T-helper 22 cell (primary cell): Measurements from ENCODE around the gene DISP3.

Experiments used
- DNase-seq: peaks from one replicate; pipeline ENCODE4 v3.0.0-alpha.2; 2020; ENCODE audit warnings: low read depth

Gene DISP3

DNA sequence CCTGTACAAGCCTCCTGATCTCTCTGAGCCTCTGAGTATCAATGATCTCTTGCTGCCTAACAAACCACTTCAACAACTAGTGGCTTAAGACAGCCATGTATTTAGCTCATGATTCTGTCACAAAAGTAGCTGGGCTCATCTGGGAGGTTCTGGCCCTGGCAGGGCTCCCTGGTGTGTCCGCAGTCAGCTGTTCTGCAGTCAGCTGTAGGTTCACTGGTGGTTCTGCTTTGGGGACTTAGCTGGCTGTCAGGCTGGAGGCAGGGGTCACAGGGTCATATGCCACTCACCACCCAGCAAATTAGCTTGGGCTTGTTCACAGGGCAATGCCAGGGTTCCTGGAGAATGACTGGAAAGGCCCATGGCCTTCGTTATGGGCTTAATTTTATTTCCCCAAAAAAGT is 64.8 kb downstream of the DISP3 start:
- no peak for DNase-seq

DNA sequence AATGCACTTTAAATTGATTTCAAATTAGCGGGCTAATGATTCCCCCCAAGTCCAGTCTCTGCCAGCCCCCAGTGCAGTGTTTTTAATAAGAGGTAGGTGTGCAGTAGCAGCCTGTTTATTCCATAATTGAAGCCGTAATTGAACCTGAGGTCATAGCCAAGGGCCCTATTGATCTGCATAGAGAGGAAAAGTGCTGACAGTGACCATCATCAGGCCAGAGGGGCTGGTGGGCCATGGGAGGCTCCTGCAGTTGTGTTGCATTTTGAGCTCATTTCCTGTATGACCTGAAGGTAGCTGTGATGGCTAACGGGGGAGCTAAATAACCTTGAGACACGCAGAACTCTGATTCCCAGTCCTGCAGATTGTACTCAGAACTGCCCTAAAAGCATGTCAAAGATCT is 67.5 kb downstream of the DISP3 start:
- DNase-seq: no peak

DNA sequence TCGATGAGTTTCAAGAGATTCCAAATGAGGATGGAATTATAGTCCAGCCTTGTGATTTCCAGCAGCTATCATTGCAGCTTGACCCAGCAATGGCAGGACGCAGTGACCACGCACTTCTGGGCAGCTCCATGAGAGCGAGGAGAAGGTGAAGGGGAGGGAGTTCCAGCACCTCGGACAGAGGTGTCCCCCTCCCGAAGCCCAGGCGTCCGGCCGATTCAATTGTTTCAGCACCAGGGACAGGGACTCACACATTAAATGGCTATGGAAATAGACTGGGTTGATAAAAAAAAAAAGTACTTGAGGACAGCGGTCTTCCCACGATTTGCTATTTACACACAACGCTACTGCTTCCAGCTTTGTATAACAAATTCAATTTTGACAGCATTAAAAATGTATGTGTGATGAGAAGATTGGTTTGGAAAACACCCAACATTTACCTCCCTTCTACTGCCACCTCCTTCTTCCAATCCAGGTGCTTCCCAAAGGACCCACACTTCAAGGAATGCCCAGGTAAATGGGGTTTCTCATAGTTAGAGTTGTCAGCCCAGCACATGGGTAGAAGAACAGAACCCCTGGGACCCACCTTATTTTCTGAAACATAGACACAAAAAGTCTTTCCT is 71.8 kb downstream of the DISP3 start:
- no peak for DNase-seq

DNA sequence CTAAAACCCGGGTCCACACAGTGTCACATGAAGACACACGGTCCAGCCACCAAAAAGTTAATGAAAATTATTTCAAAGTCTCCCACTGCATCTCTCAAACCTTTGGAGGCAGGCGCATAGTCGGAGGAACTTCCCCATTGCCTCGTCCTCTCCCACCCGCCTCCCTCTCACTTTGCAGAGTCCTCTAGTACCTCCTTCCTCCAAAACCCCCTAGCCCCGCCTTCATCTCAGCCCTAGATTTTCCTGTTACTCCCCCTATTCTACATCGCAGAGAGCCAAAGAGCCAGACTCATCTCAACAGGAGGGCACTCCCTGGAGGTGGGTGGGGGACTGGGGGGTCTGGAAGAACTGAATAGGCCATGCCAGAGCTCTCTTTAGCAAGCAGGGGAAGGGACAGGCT is 79.3 kb downstream of the DISP3 start:
- DNase-seq: no peak

DNA sequence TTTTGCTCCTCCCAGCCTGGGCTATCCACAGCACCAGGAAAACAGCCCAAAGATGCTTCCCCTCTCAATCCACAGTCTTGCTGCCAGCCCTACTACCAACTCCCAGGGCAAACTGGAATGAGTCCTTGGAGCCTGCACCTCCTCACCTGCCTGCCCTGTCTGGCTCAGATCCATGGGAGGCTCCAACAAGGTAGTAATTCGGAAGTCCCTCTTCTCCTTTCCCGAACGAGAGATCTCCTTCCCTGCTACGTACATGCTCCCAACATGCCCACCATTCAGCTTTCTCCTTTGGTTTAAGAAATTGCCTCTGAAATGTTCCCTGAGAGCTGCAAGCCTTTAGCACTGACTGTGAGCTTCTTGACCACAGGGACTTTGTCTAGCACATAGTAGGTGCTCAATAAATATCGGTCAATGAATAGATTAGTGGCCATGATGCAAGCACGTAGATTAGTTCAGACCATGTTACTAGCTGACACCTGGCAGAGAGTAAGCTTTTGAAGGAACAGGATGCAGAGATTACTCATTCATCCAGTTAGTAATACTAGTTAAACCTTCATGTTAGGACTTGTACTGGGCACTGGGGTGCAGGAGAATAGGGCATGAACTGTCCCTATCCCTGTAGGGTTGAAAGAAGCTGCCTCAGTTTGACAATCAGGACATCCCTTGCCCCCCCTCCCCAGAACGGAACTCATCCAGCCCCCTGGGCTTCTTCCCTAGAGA is 80.1 kb downstream of the DISP3 start:
- DNase-seq: no peak

DNA sequence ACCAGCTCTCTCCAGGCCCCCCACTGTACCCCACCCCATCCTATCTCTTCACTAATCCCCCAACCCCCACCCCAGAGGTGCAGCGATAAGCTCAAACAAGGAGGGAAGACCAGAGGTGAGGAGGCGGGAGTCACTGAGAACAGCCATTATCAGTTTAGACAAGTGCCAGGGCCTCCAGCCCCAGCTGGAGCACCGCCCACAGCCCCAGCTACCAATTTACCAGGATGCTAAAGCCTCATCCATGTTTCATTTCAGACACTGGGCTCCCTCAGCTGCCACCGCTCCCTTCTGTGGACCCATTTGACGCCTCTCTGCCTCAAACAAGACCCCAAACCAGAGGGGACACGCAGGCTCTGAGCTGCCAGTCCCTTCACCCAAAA is 80.6 kb downstream of the DISP3 start:
- DNase-seq: no peak

- DNase-seq: no peak
Measured at GRCh38 chr1:11560061-11560460, 81.1 kb downstream of the DISP3 start.

DNA sequence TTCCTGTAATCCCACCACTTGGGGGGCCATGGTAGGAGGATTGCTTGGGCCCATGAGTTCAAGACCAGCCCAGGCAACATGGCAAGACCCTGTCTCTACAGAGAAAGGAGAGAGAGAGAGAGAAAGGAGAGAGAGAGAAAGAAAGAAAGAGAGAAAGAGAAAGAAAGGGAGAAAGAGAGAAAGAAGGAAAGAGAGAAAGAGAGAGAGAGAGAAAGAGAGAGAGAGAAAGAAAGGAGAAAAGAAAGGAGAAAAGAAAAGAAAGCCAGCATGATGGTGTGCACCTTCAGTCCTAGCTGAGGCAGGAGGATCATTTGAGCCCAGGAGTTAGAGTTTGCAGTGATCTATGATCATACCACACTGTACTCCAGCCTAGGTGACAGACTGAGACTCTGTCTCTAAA is 82.8 kb downstream of the DISP3 start:
- DNase-seq: no peak

GRCh38 chr1:11562664-11563063 is 83.7 kb downstream of the DISP3 start:
- DNase-seq: no peak

DNA sequence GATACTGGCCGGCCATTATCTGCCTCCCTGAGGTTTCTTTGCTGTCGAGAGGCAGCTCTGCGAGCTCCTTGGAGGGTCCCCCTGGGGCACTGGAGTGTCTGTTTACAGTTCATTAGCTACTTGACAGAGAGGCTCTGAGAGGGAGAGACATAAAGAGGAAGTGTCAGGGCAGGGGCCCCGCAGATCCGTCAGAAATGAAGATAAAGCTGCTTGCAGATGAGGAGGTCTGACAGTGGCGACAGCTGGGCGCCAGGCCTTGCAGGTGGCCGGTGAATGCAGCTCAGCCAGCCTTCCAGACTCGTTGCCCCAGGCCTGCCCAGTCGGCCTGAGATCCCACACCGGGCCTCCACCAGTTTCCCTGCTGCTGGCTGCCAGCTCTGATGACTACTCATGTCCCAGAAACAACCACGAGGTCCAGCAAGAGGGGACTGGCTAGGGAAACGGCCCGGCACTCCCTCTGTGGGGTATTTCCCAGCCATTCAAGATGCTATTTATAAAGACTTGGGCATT is 84.7 kb downstream of the DISP3 start:
- no peak for DNase-seq

DNA sequence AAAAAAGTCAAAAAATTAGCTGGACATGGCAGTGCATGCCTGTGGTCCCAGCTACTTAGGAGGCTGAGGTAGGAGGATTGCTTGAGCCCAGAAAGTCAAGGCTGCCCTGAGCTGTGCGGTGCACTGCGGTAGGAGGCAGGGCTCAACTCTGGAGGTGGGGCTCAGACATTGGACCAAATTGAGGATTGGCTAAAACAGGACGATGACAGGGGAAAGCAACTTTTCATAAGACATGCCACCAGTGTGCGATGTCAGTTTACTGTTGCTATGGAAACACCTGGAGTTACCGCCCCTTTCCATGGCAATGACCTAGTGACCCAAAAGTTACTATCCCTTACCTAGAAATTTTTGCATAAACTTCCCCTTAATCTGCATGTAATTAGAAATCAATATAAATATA is 85.3 kb downstream of the DISP3 start:
- no peak for DNase-seq

DNA sequence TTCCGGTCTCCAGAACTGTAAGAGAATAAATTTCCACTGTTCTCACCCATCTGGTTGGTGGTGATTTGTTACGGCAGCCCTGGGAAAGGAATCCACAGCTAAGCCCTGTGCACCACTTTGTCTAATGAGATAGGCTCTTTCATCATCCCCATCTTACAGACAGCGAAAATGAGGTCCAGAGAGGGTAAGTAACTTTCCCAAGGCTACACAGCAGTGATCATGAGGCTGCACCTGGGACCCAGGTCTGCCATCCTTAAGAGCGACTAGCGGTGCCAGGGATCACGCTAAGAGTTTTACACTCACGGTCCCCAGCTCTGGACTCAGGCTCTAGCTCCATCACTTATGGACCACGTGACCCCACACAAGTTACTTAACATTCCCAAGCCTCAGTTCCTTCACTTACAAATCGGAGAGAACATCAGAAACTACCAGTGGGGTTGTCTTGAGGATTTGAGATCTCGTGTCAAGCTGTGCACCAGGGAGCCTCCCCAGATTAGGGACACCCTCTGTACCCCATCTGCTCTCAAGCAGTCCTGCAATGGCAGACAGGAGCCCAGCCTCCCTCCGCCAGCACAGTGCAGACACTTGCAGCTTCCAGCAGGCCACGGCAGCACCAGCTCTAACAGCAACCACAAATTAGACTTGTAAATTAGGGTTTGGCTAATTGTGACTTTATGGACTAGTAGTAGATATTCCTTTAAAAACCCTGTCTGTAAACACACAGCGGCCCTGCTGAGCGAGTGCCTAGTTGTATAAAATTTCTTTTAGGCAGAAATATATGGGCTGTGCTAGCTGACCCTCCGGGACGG is 87.3 kb downstream of the DISP3 start:
- DNase-seq: no peak

GRCh38 chr1:11567244-11568065 is 88.5 kb downstream of the DISP3 start:
- no peak for DNase-seq

DNA sequence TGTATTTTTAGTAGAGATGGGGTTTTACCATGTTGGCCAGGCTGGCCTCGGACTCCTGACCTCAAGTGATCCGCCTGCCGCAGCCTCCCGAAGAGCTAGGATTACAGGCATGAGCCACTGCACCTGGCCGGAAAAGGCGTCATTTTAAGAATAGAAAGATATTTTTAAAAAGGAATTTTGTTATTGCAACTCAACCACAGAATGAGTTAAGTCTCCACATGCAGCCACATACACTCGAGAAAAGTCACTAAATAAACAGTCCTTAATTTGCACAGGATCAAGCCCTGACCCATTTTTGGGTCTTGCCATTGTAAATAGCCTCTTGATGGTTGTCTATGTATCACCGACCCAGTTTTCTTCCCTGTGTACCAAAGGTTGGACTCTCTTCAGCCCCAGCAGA is 89.7 kb downstream of the DISP3 start:
- DNase-seq: no peak

GRCh38 chr1:11569551-11569950 is 90.6 kb downstream of the DISP3 start:
- no peak for DNase-seq

- no peak for DNase-seq
Measured at GRCh38 chr1:11569954-11570353, 91.0 kb downstream of the DISP3 start.

- DNase-seq: no peak
Measured at GRCh38 chr1:11570821-11571380, 91.9 kb downstream of the DISP3 start.

- no peak for DNase-seq
Measured at GRCh38 chr1:11571906-11572616, 93.1 kb downstream of the DISP3 start.

DNA sequence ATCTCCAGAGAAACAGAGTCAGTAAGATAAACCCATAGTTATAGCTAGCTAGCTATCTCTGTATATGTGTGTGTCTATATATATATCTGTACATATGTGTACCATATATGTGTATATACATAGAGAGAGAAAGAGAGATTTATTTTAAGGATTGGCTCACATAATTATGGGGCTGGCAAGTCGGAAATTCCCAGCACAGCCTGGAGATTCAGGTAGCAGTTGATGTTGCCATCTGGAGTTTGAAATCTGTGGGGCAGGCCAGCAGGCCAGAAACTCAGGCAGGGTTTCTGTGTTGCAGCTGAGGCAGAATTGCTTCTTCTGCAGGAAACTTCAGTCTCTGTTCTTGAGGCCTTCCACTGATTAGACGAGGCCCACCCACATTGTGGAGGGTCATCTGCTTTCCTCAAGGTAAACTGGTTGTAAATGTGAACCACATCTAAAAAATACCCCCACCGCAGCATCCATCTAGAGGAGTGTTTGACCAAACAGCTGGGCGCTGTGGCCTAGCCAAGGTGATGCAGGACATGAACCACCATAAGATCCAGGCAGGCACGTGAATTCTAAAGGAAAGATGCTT is 94.2 kb downstream of the DISP3 start:
- no peak for DNase-seq

DNA sequence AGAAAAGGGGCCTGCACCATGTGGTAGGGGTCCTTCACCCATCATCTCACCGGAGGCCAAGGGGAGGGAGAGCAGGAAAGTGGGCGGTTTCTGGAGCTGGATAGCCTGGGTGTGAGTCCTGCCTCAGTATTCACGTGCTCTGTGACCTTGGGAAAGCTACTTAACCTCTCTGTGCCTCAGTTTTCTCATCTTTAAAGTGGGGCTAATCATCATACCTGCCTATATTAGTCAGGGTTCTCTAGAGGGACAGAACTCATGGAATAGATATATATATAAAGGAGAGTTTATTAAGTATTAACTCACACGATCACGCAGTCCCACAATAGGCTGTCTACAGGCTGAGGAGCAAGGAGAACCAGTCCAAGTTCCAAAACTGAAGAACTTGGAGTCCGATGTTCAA is 96.6 kb downstream of the DISP3 start:
- no peak for DNase-seq
